ENCODE data around the gene CEP295NL. TPM values are rescaled to one million over a fixed set of nuclear protein-coding genes. Genes with fewer than 3 reads are reported as not detected.
"Not testable (repeated sequence)": the region's sequence is repeated elsewhere in the genome, so short reads cannot be mapped to it uniquely, and the experiment has no call there.

The CEP295NL gene
- total RNA-seq, 1 donor from 2014 or later, result not detected

- intact Hi-C loops (cut with micrococcal nuclease), result no loop called here
Measured at GRCh38 chr17:78905541-78905940, 2.5 kb upstream of the CEP295NL start.

- intact Hi-C loops (cut with micrococcal nuclease), result no loop called here
Measured at GRCh38 chr17:78905116-78905515, 2.1 kb upstream of the CEP295NL start.

GRCh38 chr17:78904371-78904770 is 1.4 kb upstream of the CEP295NL start:
- intact Hi-C loops (cut with micrococcal nuclease), result no loop called here

GRCh38 chr17:78902231-78902630 is 770 bp downstream of the CEP295NL start:
- intact Hi-C loops (cut with micrococcal nuclease), result not testable (repeated sequence)

- intact Hi-C loops (cut with micrococcal nuclease), result no loop called here
Measured at GRCh38 chr17:78901806-78902205, 1.2 kb downstream of the CEP295NL start.

GRCh38 chr17:78900816-78901215 is 2.2 kb downstream of the CEP295NL start:
- intact Hi-C loops (cut with micrococcal nuclease), result no loop called here

GRCh38 chr17:78899361-78900260 is 3.4 kb downstream of the CEP295NL start:
- intact Hi-C loops (cut with micrococcal nuclease), result no loop called here

- intact Hi-C loops (cut with micrococcal nuclease), result no loop called here
Measured at GRCh38 chr17:78898947-78899346, 4.1 kb downstream of the CEP295NL start.

GRCh38 chr17:78898075-78898836 is 4.7 kb downstream of the CEP295NL start:
- intact Hi-C loops (cut with micrococcal nuclease), result no loop called here

GRCh38 chr17:78897664-78898047 is 5.3 kb downstream of the CEP295NL start:
- intact Hi-C loops (cut with micrococcal nuclease), result no loop called here

- intact Hi-C loops (cut with micrococcal nuclease), result no loop called here
Measured at GRCh38 chr17:78896834-78897663, 6.0 kb downstream of the CEP295NL start.

- intact Hi-C loops (cut with micrococcal nuclease), result no loop called here
Measured at GRCh38 chr17:78896091-78896833, 6.7 kb downstream of the CEP295NL start.

- intact Hi-C loops (cut with micrococcal nuclease), result no loop called here
Measured at GRCh38 chr17:78895322-78895721, 7.7 kb downstream of the CEP295NL start.

GRCh38 chr17:78893684-78894083 is 9.3 kb downstream of the CEP295NL start:
- intact Hi-C loops (cut with micrococcal nuclease), result no loop called here

GRCh38 chr17:78892936-78893379 is 10.0 kb downstream of the CEP295NL start:
- intact Hi-C loops (cut with micrococcal nuclease), result no loop called here

GRCh38 chr17:78892520-78892919 is 10.5 kb downstream of the CEP295NL start:
- intact Hi-C loops (cut with micrococcal nuclease), result no loop called here

GRCh38 chr17:78892062-78892456 is 10.9 kb downstream of the CEP295NL start:
- intact Hi-C loops (cut with micrococcal nuclease), result no loop called here

- intact Hi-C loops (cut with micrococcal nuclease), result no loop called here
Measured at GRCh38 chr17:78891406-78892061, 11.5 kb downstream of the CEP295NL start.

- intact Hi-C loops (cut with micrococcal nuclease), result no loop called here
Measured at GRCh38 chr17:78890498-78890897, 12.5 kb downstream of the CEP295NL start.

GRCh38 chr17:78890096-78890495 is 12.9 kb downstream of the CEP295NL start:
- intact Hi-C loops (cut with micrococcal nuclease), result not testable (repeated sequence)
